DOHH2 (cell line): ENCODE data around the gene GRIA1.

ENCODE experiments used
- H3F3A ChIP-seq: fragments of 200-600 bp; sonication (generic), shearing (Covaris generic); 2 replicates; pipeline ENCODE4 v1.6.0; 2016; ENCODE audit warnings: antibody characterized with exemption, mild to moderate bottlenecking; ENCODE audit not compliant: control insufficient read depth, insufficient read depth
- H3K27ac ChIP-seq: fragments of 200-600 bp; sonication (generic); 2 replicates; pipeline ENCODE4 v1.5.1; 2014; ENCODE audit warnings: low read depth, mild to moderate bottlenecking, low read length, moderate library complexity
- H3K27me3 ChIP-seq: fragments of 200-600 bp; sonication (generic); 2 replicates; pipeline ENCODE4 v1.6.1; 2014; ENCODE audit warnings: mild to moderate bottlenecking, low read length, mixed read lengths; ENCODE audit not compliant: control insufficient read depth
- H3K36me3 ChIP-seq: fragments of 200-600 bp; sonication (generic); 2 replicates; pipeline ENCODE4 v1.6.1; 2014; ENCODE audit warnings: mild to moderate bottlenecking, low read length, moderate library complexity, mixed read lengths; ENCODE audit not compliant: control insufficient read depth
- H3K4me1 ChIP-seq: fragments of 200-600 bp; sonication (generic); 2 replicates; pipeline ENCODE4 v1.6.1; 2014; ENCODE audit warnings: mild to moderate bottlenecking, low read length, mixed read lengths; ENCODE audit not compliant: control insufficient read depth
- H3K4me2 ChIP-seq: fragments of 200-600 bp; sonication (generic); 2 replicates; pipeline ENCODE4 v1.6.0; 2014; ENCODE audit warnings: mild to moderate bottlenecking, low read length, moderate library complexity
- H3K4me3 ChIP-seq: fragments of 200-600 bp; sonication (generic); 2 replicates; pipeline ENCODE4 v1.5.1; 2014; ENCODE audit warnings: mild to moderate bottlenecking, low read length, mixed read lengths
- H3K79me2 ChIP-seq: fragments of 200-600 bp; sonication (generic); 2 replicates; pipeline ENCODE4 v1.6.1; 2014; ENCODE audit warnings: mild to moderate bottlenecking, low read length, mixed read lengths; ENCODE audit not compliant: control insufficient read depth
- H3K9me2 ChIP-seq: fragments of 200-600 bp; sonication (generic); replicated peaks from 2 replicates; pipeline ENCODE4 v1.6.1; 2014; ENCODE audit warnings: mild to moderate bottlenecking, low read length, mixed read lengths; ENCODE audit not compliant: control insufficient read depth
- H3K9me3 ChIP-seq: fragments of 200-600 bp; sonication (generic); 2 replicates; pipeline ENCODE4 v1.6.1; 2014; ENCODE audit warnings: antibody characterized with exemption, low read length, mixed read lengths; ENCODE audit not compliant: control insufficient read depth, insufficient read depth
- H4K20me1 ChIP-seq: fragments of 200-600 bp; sonication (generic); 2 replicates; pipeline ENCODE4 v1.6.0; 2014; ENCODE audit warnings: low read depth, mild to moderate bottlenecking, antibody characterized with exemption, low read length, moderate library complexity; ENCODE audit not compliant: control insufficient read depth, insufficient read depth
- EZH2phosphoT487 ChIP-seq: fragments of 200-600 bp; sonication (generic); IDR thresholded peaks from 2 replicates; pipeline ENCODE4 v1.6.1; 2017; ENCODE audit warnings: borderline replicate concordance, mild to moderate bottlenecking, antibody characterized with exemption, low read length, moderate library complexity, mixed read lengths
- TF ChIP-seq, protein P1 (sequence below): fragments of 200-600 bp; sonication (generic); IDR thresholded peaks from one replicate; pipeline ENCODE4 v1.5.1; 2014; ENCODE audit warnings: antibody characterized with exemption, mild to moderate bottlenecking, low read depth, low read length; ENCODE audit not compliant: poor library complexity, severe bottlenecking

GRIA1 gene

DNA sequence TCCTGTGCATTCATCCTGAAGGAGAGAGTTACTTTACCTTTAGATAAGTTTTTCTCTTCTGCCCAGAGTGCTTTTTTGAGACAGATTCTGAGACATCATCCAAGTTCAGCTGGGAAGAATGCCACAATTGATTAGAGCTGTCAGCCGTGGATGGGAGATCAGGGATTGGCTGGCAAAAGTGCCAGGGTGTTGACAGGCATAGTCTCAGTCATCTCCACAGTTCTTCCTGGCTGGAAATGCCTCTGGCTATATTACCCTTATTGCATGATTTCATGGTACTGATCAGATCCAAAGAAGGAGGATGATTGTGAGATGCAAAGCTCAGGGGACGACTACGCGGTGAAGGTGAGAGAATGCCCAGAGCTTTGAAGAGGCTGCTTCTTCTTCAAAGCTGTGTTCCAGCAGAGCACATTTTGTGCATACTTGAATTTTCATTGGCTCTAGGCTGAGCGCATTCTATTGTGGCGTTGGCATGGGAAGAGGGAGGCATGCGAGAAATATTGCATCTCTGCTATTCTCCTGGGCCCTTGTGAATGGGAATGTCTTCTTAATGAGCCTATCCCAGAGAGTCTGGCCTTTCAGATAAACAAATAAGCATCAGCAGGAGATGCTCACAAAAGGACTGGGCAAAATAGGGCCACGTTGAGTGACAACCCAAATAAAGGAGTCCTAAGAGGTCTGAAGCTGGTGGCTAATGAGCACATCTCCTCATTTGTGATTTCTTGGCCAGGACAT, 82.1 kb downstream of the GRIA1 start:
- H3K4me3 ChIP-seq: no peak overlapping the region

DNA sequence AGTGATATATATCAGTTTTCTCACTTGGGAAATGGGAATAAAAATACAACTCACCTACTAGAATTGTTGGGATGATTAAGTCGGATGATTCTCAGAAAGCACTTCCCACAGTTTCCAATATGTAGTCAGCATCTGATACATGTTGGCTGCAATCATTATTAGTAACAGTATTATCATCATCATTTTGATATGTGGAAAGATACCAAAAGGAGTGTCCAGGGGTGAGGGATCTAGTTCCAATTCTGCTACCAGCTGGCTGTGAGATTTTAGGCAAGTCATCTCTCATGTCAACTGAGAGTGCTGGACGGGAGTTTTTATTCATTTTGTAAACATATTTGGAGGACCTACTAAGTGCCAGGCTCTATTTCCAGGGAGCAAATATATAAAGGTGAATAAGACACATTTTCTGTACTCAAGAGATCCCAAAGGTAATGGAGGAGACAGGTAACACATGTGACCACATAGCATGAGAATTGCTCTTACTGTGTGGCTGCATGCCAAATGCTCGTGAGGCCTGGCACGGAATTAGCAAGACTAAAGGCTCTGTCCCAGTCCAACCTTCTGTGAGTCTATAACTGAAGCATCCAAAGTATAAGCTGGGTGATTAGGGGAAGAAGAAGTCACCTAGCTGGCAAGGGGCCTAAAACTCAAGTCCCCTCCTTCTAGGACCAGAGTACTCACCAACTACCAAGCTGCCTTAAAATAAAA, 83.0 kb downstream of the GRIA1 start:
- no peaks in the 10 kb centered on the region for H3K36me3 ChIP-seq
- H4K20me1 ChIP-seq: no peaks in the 10 kb centered on the region
- H3K4me3 ChIP-seq: no peak overlapping the region
- H3K4me2 ChIP-seq: no peak overlapping the region
- H3K27ac ChIP-seq: no peak overlapping the region
- no peaks in the 10 kb centered on the region for H3K9me3 ChIP-seq
- no peaks in the 10 kb centered on the region for H3K4me1 ChIP-seq
- no peak for TF ChIP-seq EZH2phosphoT487
- TF ChIP-seq, protein P1, sequence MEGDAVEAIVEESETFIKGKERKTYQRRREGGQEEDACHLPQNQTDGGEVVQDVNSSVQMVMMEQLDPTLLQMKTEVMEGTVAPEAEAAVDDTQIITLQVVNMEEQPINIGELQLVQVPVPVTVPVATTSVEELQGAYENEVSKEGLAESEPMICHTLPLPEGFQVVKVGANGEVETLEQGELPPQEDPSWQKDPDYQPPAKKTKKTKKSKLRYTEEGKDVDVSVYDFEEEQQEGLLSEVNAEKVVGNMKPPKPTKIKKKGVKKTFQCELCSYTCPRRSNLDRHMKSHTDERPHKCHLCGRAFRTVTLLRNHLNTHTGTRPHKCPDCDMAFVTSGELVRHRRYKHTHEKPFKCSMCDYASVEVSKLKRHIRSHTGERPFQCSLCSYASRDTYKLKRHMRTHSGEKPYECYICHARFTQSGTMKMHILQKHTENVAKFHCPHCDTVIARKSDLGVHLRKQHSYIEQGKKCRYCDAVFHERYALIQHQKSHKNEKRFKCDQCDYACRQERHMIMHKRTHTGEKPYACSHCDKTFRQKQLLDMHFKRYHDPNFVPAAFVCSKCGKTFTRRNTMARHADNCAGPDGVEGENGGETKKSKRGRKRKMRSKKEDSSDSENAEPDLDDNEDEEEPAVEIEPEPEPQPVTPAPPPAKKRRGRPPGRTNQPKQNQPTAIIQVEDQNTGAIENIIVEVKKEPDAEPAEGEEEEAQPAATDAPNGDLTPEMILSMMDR: no peak
- no peaks in the 10 kb centered on the region for H3K9me2 ChIP-seq
- no peaks in the 10 kb centered on the region for H3K79me2 ChIP-seq
- H3F3A ChIP-seq: no peaks in the 10 kb centered on the region
- H3K27me3 ChIP-seq: no peaks in the 10 kb centered on the region

More for the DNA sequence above, 82.1 kb downstream of the GRIA1 start:
- no peaks in the 10 kb centered on the region for H4K20me1 ChIP-seq
- H3K36me3 ChIP-seq: no peaks in the 10 kb centered on the region
- no peaks in the 10 kb centered on the region for H3K9me3 ChIP-seq
- no peaks in the 10 kb centered on the region for H3K9me2 ChIP-seq
- no peaks in the 10 kb centered on the region for H3K27me3 ChIP-seq
- no peak overlapping the region for H3K4me2 ChIP-seq
- TF ChIP-seq, protein P1: no peak
- TF ChIP-seq EZH2phosphoT487: no peak
- H3K27ac ChIP-seq: no peak overlapping the region
- H3K79me2 ChIP-seq: no peaks in the 10 kb centered on the region
- H3K4me1 ChIP-seq: no peaks in the 10 kb centered on the region
- no peaks in the 10 kb centered on the region for H3F3A ChIP-seq

DNA sequence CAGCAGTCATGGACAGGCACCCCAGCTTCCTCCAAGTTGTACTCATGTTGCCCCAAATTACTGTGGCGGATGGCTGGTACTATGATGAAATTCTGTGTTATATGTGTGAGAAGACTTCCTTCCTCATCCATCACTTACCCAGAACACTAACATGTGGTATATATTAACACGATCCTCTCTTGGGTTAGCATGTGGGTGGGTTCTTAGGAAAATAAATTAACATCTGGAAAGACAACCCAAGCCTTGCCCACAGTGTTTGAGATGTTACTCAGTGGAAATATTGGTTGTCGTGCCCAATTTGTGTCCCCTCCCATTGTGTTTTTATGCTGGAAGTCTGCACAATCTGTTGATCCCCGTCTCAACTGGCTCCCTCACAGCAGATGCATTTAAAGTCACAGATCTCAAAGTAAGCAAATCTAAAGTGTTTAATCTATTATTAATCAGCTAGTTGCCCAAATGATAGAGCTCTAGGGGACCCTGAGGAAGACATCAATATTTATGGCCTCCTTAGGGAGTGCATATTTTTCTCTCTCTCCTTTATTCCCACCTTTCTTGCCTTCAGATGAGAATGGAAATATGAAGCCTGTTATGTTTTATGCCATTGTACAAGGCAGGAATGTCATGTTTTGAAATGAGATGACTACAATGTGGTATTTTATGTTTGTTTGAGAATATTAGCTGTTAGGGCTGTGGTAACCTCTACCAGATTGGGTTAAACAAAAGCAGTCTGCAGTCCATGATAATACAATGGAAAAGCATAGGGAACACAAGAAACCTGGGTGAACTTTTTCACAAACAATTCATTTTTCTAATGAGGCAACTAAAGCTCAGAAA, 93.9 kb downstream of the GRIA1 start:
- no peaks in the 10 kb centered on the region for H3K4me1 ChIP-seq
- no peaks in the 10 kb centered on the region for H3K79me2 ChIP-seq
- TF ChIP-seq, protein P1: no peak
- H3F3A ChIP-seq: no peaks in the 10 kb centered on the region
- H4K20me1 ChIP-seq: no peaks in the 10 kb centered on the region
- no peaks in the 10 kb centered on the region for H3K27me3 ChIP-seq
- H3K27ac ChIP-seq: no peak overlapping the region
- H3K4me2 ChIP-seq: no peak overlapping the region
- no peak overlapping the region for H3K4me3 ChIP-seq
- no peaks in the 10 kb centered on the region for H3K36me3 ChIP-seq
- H3K9me3 ChIP-seq: no peaks in the 10 kb centered on the region
- H3K9me2 ChIP-seq: no peaks in the 10 kb centered on the region
